Measurements from ENCODE around the gene PPM1E. TPM values are rescaled to one million over a fixed set of nuclear protein-coding genes. Genes with fewer than 3 reads are reported as not detected.

The PPM1E gene
- total RNA-seq, 1 donor from 2014 or later, result 0.26 TPM

DNA sequence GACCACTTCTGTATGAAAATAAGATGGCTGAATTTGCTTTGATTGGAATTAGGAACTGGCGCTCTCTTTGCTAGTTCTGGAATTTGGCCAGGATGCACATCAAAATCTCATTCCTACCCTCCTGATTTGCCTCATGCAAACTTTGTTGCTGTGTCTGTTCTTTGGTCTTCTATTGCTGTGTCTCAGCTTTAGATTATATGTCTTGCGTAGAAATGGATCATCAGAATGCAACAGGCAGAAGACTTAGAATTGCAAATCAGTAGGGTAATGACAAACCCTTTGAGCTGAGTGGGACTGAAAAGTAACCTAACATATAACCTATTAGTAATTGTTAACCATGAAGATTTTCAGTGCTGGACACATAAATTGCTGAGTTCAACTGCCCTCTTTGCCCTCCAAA, 33.0 kb upstream of the PPM1E start:
- no peak overlapping the region for H3K27ac Mint-ChIP-seq (ENCODE audit: unreplicated experiment)
- no peaks in the 10 kb centered on the region for H3K4me1 Mint-ChIP-seq (ENCODE audit: unreplicated experiment)
- no peak for DNase-seq (ENCODE audit: low spot score)
- TF ChIP-seq, protein P1, sequence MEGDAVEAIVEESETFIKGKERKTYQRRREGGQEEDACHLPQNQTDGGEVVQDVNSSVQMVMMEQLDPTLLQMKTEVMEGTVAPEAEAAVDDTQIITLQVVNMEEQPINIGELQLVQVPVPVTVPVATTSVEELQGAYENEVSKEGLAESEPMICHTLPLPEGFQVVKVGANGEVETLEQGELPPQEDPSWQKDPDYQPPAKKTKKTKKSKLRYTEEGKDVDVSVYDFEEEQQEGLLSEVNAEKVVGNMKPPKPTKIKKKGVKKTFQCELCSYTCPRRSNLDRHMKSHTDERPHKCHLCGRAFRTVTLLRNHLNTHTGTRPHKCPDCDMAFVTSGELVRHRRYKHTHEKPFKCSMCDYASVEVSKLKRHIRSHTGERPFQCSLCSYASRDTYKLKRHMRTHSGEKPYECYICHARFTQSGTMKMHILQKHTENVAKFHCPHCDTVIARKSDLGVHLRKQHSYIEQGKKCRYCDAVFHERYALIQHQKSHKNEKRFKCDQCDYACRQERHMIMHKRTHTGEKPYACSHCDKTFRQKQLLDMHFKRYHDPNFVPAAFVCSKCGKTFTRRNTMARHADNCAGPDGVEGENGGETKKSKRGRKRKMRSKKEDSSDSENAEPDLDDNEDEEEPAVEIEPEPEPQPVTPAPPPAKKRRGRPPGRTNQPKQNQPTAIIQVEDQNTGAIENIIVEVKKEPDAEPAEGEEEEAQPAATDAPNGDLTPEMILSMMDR (IDR thresholded peaks at IDR 0.05; ENCODE audit: unreplicated experiment), result no peak
- H3K4me3 Mint-ChIP-seq (ENCODE audit: unreplicated experiment), result no peak overlapping the region
- no peaks in the 10 kb centered on the region for H3K36me3 Mint-ChIP-seq (ENCODE audit: low read depth, unreplicated experiment)
- H3K9me3 Mint-ChIP-seq (ENCODE audit: unreplicated experiment), result no peaks in the 10 kb centered on the region
- H3K27me3 Mint-ChIP-seq (ENCODE audit: unreplicated experiment), result no peaks in the 10 kb centered on the region

DNA sequence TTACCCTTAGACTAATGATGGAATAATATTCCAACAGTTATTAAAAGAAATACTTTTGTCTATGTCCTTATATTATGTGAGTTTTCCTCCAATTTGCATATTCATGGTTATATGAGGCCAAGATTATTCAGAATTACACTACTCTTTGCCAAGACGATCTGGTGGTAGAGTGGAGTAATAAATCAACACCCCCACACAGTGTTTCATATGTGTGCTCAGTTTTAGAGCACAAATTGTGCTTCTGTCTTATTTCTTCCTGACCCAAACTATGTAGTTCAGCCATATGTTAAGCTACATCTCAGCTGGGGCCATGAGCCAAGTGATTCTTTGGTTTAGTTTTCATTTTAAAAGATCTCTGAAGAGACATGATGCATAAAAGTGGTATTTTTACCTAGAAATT, 26.9 kb upstream of the PPM1E start:
- Mint-ChIP-seq H3K36me3 (ENCODE audit: low read depth, unreplicated experiment) (no peaks in the 10 kb centered on the region), H3K27me3 (ENCODE audit: unreplicated experiment) (peaks cover 3% of the 10 kb centered on the region), H3K4me3 (ENCODE audit: unreplicated experiment) (no peak overlapping the region), H3K9me3 (ENCODE audit: unreplicated experiment) (no peaks in the 10 kb centered on the region), H3K27ac (ENCODE audit: unreplicated experiment) (no peak overlapping the region), H3K4me1 (ENCODE audit: unreplicated experiment) (no peaks in the 10 kb centered on the region)
- TF ChIP-seq, protein P1 (IDR thresholded peaks at IDR 0.05; ENCODE audit: unreplicated experiment), result no peak
- DNase-seq (ENCODE audit: low spot score), result no peak

DNA sequence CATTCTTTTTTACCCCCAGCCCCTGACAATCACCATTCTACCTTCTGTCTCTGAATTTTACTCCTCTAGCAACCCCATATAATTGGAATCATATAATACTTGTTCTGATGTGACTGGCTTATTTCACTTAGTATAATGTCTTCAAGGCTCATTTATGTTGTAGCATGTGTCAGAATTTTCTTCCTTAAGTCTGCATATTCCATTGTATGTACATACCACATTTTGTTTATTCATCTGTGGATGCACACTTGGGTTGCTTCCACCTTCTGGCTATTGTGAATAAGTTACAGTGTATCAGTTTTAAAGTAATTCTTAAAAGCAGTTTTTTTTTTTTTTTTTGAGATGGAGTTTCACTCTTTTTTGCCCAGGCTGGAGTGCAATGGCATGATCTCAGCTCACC, 24.7 kb upstream of the PPM1E start:
- peaks cover 3% of the 10 kb centered on the region for H3K27me3 Mint-ChIP-seq (ENCODE audit: unreplicated experiment)
- no peak for DNase-seq (ENCODE audit: low spot score)
- no peak overlapping the region for H3K27ac Mint-ChIP-seq (ENCODE audit: unreplicated experiment)
- H3K4me3 Mint-ChIP-seq (ENCODE audit: unreplicated experiment), result no peak overlapping the region
- TF ChIP-seq, protein P1 (IDR thresholded peaks at IDR 0.05; ENCODE audit: unreplicated experiment), result no peak
- H3K36me3 Mint-ChIP-seq (ENCODE audit: low read depth, unreplicated experiment), result no peaks in the 10 kb centered on the region
- no peaks in the 10 kb centered on the region for H3K4me1 Mint-ChIP-seq (ENCODE audit: unreplicated experiment)
- H3K9me3 Mint-ChIP-seq (ENCODE audit: unreplicated experiment), result no peaks in the 10 kb centered on the region

DNA sequence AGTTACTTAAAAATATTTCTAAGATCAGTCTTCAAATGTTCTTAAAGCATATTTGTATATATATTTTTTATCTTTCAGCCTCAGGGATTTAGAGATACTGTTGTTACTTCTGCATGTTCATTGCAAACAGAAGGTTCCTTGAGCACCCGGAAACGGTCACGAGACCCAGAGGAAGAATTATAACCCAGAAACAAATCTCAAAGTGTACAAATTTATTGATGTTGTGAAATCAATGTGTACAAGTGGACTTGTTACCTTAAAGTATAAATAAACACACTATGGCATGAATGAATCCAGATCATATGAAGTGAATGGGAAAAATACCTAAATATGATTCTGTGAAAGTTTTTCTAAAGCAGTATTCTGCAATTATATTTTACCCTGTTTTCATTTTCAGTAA, 21.6 kb upstream of the PPM1E start:
- Mint-ChIP-seq H3K27ac (ENCODE audit: unreplicated experiment) (no peak overlapping the region), H3K4me3 (ENCODE audit: unreplicated experiment) (no peak overlapping the region), H3K4me1 (ENCODE audit: unreplicated experiment) (no peaks in the 10 kb centered on the region), H3K9me3 (ENCODE audit: unreplicated experiment) (no peaks in the 10 kb centered on the region), H3K27me3 (ENCODE audit: unreplicated experiment) (no peaks in the 10 kb centered on the region), H3K36me3 (ENCODE audit: low read depth, unreplicated experiment) (no peaks in the 10 kb centered on the region)
- no peak for DNase-seq (ENCODE audit: low spot score)
- TF ChIP-seq, protein P1 (IDR thresholded peaks at IDR 0.05; ENCODE audit: unreplicated experiment), result no peak

DNA sequence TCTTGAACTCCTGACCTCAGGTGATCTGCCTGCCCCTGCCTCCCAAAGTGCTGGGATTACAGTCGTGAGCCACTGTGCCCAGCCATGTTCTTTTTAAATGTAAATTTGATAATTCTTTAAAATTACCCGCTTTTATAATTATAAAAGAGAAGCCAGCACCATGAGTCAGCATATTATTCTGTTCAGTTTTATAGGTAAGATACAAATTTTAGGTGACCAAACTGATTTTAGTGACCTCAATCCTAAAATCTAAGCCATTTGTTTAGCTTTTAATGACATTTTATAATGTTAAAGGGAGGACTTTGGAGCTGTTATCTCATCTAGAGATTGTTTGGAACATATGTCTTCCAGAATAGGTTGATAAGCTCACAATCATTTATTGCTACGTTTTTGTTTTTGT, 20.8 kb upstream of the PPM1E start:
- DNase-seq (ENCODE audit: low spot score), result no peak
- Mint-ChIP-seq H3K27ac (ENCODE audit: unreplicated experiment) (no peak overlapping the region), H3K4me1 (ENCODE audit: unreplicated experiment) (no peaks in the 10 kb centered on the region), H3K36me3 (ENCODE audit: low read depth, unreplicated experiment) (no peaks in the 10 kb centered on the region), H3K9me3 (ENCODE audit: unreplicated experiment) (no peaks in the 10 kb centered on the region), H3K27me3 (ENCODE audit: unreplicated experiment) (no peaks in the 10 kb centered on the region), H3K4me3 (ENCODE audit: unreplicated experiment) (no peak overlapping the region)
- TF ChIP-seq, protein P1 (IDR thresholded peaks at IDR 0.05; ENCODE audit: unreplicated experiment), result no peak
